Measurements from ENCODE around the gene RSBN1. TPM values are rescaled to one million over a fixed set of nuclear protein-coding genes. Genes with fewer than 3 reads are reported as not detected.

The RSBN1 gene
- total RNA-seq, 3 donors from 2014 or later = 24.1 to 36.5 (median 28.3) TPM

GRCh38 chr1:113770031-113770430, 42.2 kb downstream of the RSBN1 start:
- ATAC-seq (no peak), DNase-seq (no peak)
- Histone ChIP-seq H3K9me3 (no peaks in the 10 kb centered on the region), H3K4me1 (ENCODE audit: low read depth) (no peaks in the 10 kb centered on the region), H3K36me3 (ENCODE audit: low read depth) (no peaks in the 10 kb centered on the region), H3K4me3 (no peak overlapping the region)
- intact Hi-C loops (cut with DNase I, micrococcal nuclease) = no loop called here
- no peak for TF ChIP-seq CTCF (IDR thresholded peaks at IDR 0.05)

GRCh38 chr1:113769601-113769970, 42.7 kb downstream of the RSBN1 start:
- no peaks in the 10 kb centered on the region for H3K36me3 ChIP-seq (ENCODE audit: low read depth)
- no peak for TF ChIP-seq CTCF (IDR thresholded peaks at IDR 0.05)
- no peaks in the 10 kb centered on the region for H3K9me3 ChIP-seq
- intact Hi-C loops (cut with DNase I, micrococcal nuclease) = no loop called here
- H3K4me3 ChIP-seq = no peak overlapping the region
- ATAC-seq (no peak), DNase-seq (no peak)
- no peaks in the 10 kb centered on the region for H3K4me1 ChIP-seq (ENCODE audit: low read depth)

GRCh38 chr1:113768916-113769600, 43.2 kb downstream of the RSBN1 start:
- DNase-seq (no peak), ATAC-seq (no peak)
- Histone ChIP-seq H3K4me1 (ENCODE audit: low read depth) (no peaks in the 10 kb centered on the region), H3K4me3 (no peak overlapping the region), H3K9me3 (no peaks in the 10 kb centered on the region), H3K36me3 (ENCODE audit: low read depth) (no peaks in the 10 kb centered on the region)
- no peak for TF ChIP-seq CTCF (IDR thresholded peaks at IDR 0.05)
- intact Hi-C loops (cut with DNase I, micrococcal nuclease) = no loop called here

GRCh38 chr1:113765306-113766230, 46.7 kb downstream of the RSBN1 start:
- Histone ChIP-seq H3K4me1 (ENCODE audit: low read depth) (no peaks in the 10 kb centered on the region), H3K9me3 (no peaks in the 10 kb centered on the region), H3K36me3 (ENCODE audit: low read depth) (no peaks in the 10 kb centered on the region), H3K4me3 (no peak overlapping the region)
- intact Hi-C loops (cut with DNase I, micrococcal nuclease) = no loop called here
- TF ChIP-seq CTCF (IDR thresholded peaks at IDR 0.05) = no peak
- ATAC-seq (no peak), DNase-seq (no peak)

GRCh38 chr1:113763661-113764060, 48.6 kb downstream of the RSBN1 start:
- Histone ChIP-seq H3K9me3 (no peaks in the 10 kb centered on the region), H3K4me1 (ENCODE audit: low read depth) (no peaks in the 10 kb centered on the region), H3K36me3 (ENCODE audit: low read depth) (no peaks in the 10 kb centered on the region), H3K4me3 (no peak overlapping the region)
- intact Hi-C loops (cut with DNase I, micrococcal nuclease) = no loop called here
- DNase-seq (no peak), ATAC-seq (no peak)
- TF ChIP-seq CTCF (IDR thresholded peaks at IDR 0.05) = no peak
